ENCODE measurements around the gene ITGA6.

ITGA6 gene

GRCh38 chr2:172430027-172430426, 2.6 kb downstream of the ITGA6 start:
- TF ChIP-seq ZNF596 (tag by site-specific recombination; IDR thresholded peaks at IDR 0.05) (no peak), MZF1 (tag by site-specific recombination; IDR thresholded peaks at IDR 0.05; ENCODE audit: borderline replicate concordance) (no peak), KLF1 (tag by site-specific recombination; IDR thresholded peaks at IDR 0.05) (no peak), BCL11A (tag by site-specific recombination; IDR thresholded peaks at IDR 0.05; ENCODE audit: low read depth) (no peak), ZNF585B (tag by site-specific recombination; IDR thresholded peaks at IDR 0.05) (no peak), ZNF140 (tag by site-specific recombination; IDR thresholded peaks at IDR 0.05) (no peak), ZNF660 (tag by site-specific recombination; IDR thresholded peaks at IDR 0.05) (no peak), ZNF621 (tag by site-specific recombination; IDR thresholded peaks at IDR 0.05) (no peak), ZBTB20 (tag by site-specific recombination; IDR thresholded peaks at IDR 0.05) (no peak), ZFHX2 (tag by site-specific recombination; conservative IDR thresholded peaks at IDR 0.05) (no peak), ZNF394 (tag by site-specific recombination; IDR thresholded peaks at IDR 0.05; ENCODE audit: borderline replicate concordance) (no peak), ZNF48 (tag by site-specific recombination; IDR thresholded peaks at IDR 0.05) (no peak), ELK4 (IDR thresholded peaks at IDR 0.05; ENCODE audit: borderline replicate concordance, low read depth, low read length) (no peak)
- ChIA-PET CTCF (interaction anchor here (0.5 to 5.4 kb wide), 9 partner anchors 9 to 303 kb away, joined by 3 to 60 read pairs (median 3); no protein-coding TSS in a partner anchor), POLR2A (interaction anchor here (0.9 to 4.0 kb wide), 2 partner anchors 11 to 19 kb away, joined by 3 to 48 read pairs; no protein-coding TSS in a partner anchor)
- Histone ChIP-seq H3K4me1 (ENCODE audit: control insufficient read depth, insufficient read depth, low read length) (peaks cover 16% of the 10 kb centered on the region; the same call in 1 of the 2 replicates), H3K36me3 (ENCODE audit: control insufficient read depth in 2 of 2, insufficient read depth in 1 of 2, low read length in 2 of 2) (no peaks in the 10 kb centered on the region), H3K4me3 (ENCODE audit: low read depth, low read length) (no peak overlapping the region), H3K9me3 (ENCODE audit: control insufficient read depth, insufficient read depth, low read depth, low read length) (no peaks in the 10 kb centered on the region), H3K27ac (ENCODE audit: extremely low read depth, low read depth, low read length) (no peak overlapping the region)

- Histone ChIP-seq H3K4me1 (ENCODE audit: control insufficient read depth, insufficient read depth, low read length) (peaks cover 19% of the 10 kb centered on the region; the same call in 1 of the 2 replicates), H3K9me3 (ENCODE audit: control insufficient read depth, insufficient read depth, low read depth, low read length) (no peaks in the 10 kb centered on the region), H3K36me3 (ENCODE audit: control insufficient read depth in 2 of 2, insufficient read depth in 1 of 2, low read length in 2 of 2) (no peaks in the 10 kb centered on the region), H3K4me3 (ENCODE audit: low read depth, low read length) (no peak overlapping the region), H3K27ac (ENCODE audit: extremely low read depth, low read depth, low read length) (no peak overlapping the region)
- CTCF ChIA-PET, result interaction anchor here (0.5 to 5.4 kb wide), 5 partner anchors 9 to 1001 kb away, joined by 3 to 60 read pairs (median 4); no protein-coding TSS in a partner anchor
- TF ChIP-seq ATF2 (tag by site-specific recombination; IDR thresholded peaks at IDR 0.05; ENCODE audit: low read depth) (no peak), ZNF366 (tag by site-specific recombination; conservative IDR thresholded peaks at IDR 0.05) (peak; percentile 39; the same call in 1 of the 2 replicates)
- POLR2A ChIA-PET, result interaction anchor here (1.7 kb wide), 1 partner anchor 12 kb away, joined by 6 read pairs; no protein-coding TSS in a partner anchor
Observed at GRCh38 chr2:172430678-172431077, 3.3 kb downstream of the ITGA6 start.

GRCh38 chr2:172431463-172431862, 4.1 kb downstream of the ITGA6 start:
- peaks cover 19% of the 10 kb centered on the region; the same call in 1 of the 2 replicates for H3K4me1 ChIP-seq (ENCODE audit: control insufficient read depth, insufficient read depth, low read length)
- no peaks in the 10 kb centered on the region for H3K9me3 ChIP-seq (ENCODE audit: control insufficient read depth, insufficient read depth, low read depth, low read length)
- TF ChIP-seq SETDB1 (IDR thresholded peaks at IDR 0.05; ENCODE audit: insufficient read length, low read length) (no peak), ZNF555 (tag by site-specific recombination; conservative IDR thresholded peaks at IDR 0.05) (no peak), GLIS2 (tag by site-specific recombination; IDR thresholded peaks at IDR 0.05) (no peak), ZNF174 (tag by site-specific recombination; IDR thresholded peaks at IDR 0.05) (no peak), KLF17 (tag by site-specific recombination; IDR thresholded peaks at IDR 0.05) (no peak), ZNF501 (tag by site-specific recombination; IDR thresholded peaks at IDR 0.05) (no peak), BCL6B (tag by site-specific recombination; IDR thresholded peaks at IDR 0.05) (no peak), ZNF514 (tag by site-specific recombination; IDR thresholded peaks at IDR 0.05) (no peak), ZNF16 (tag by site-specific recombination; IDR thresholded peaks at IDR 0.05; ENCODE audit: low read depth) (no peak), ZNF292 (tag by site-specific recombination; IDR thresholded peaks at IDR 0.05; ENCODE audit: borderline replicate concordance, low read depth) (no peak)
- ChIA-PET POLR2A (interaction anchor here (1.7 kb wide), 1 partner anchor 11 kb away, joined by 6 read pairs; no protein-coding TSS in a partner anchor), CTCF (interaction anchor here (0.7 to 5.4 kb wide), 5 partner anchors 9 to 35 kb away, joined by 3 to 60 read pairs (median 7); no protein-coding TSS in a partner anchor)
- no peak overlapping the region for H3K4me3 ChIP-seq (ENCODE audit: low read depth, low read length)
- no peak overlapping the region for H3K27ac ChIP-seq (ENCODE audit: extremely low read depth, low read depth, low read length)
- H3K36me3 ChIP-seq (ENCODE audit: control insufficient read depth in 2 of 2, insufficient read depth in 1 of 2, low read length in 2 of 2), result no peaks in the 10 kb centered on the region

All from HEK293 (cell line).